DND-41 (cell line): ENCODE data around the gene SART1.

ENCODE experiments used
- ATAC-seq: fragments of 200-7000 bp; cut with Tn5 transposase; 3 replicates; pipeline ENCODE4 v1.9.1; 2021; ENCODE audit warnings: low read depth; ENCODE audit not compliant: insufficient read depth
- DNase-seq: peaks from one replicate; pipeline ENCODE4 v3.0.0-alpha.2; 2020
- H2AFZ ChIP-seq: 2 replicates; pipeline ENCODE4 v1.6.0; 2012; ENCODE audit warnings: low read depth, low read length
- H3K27ac ChIP-seq: 2 replicates; pipeline ENCODE4 v1.5.1; 2012; ENCODE audit warnings: low read length, inconsistent platforms
- H3K27me3 ChIP-seq: fragments of 200-600 bp; sonication (generic); 2 replicates; pipeline ENCODE4 v1.6.0; 2012; ENCODE audit warnings: low read length, mild to moderate bottlenecking, inconsistent platforms; ENCODE audit not compliant: insufficient read depth, poor library complexity
- H3K36me3 ChIP-seq: 2 replicates; pipeline ENCODE4 v1.5.1; 2012; ENCODE audit warnings: low read length, inconsistent platforms; ENCODE audit not compliant: insufficient read depth
- H3K4me1 ChIP-seq: 2 replicates; pipeline ENCODE4 v1.5.1; 2012; ENCODE audit warnings: mild to moderate bottlenecking, low read length; ENCODE audit not compliant: insufficient read depth
- H3K4me2 ChIP-seq: 2 replicates; pipeline ENCODE4 v1.6.0; 2012; ENCODE audit warnings: mild to moderate bottlenecking, moderate library complexity, low read length, inconsistent platforms; ENCODE audit not compliant: insufficient read depth
- H3K4me3 ChIP-seq, 2 experiments: fragments of 200-600 bp in 1 of 2; shearing (Covaris generic) in 1 of 2; 2 replicates each; pipeline ENCODE4 v1.5.1; 2012 to 2016; ENCODE audit warnings: inconsistent platforms in 2 of 2, low read length in 2 of 2, mild to moderate bottlenecking in 2 of 2, low read depth in 1 of 2, moderate library complexity in 1 of 2
- H3K79me2 ChIP-seq: 2 replicates; pipeline ENCODE4 v1.6.0; 2012; ENCODE audit warnings: low read length, inconsistent platforms; ENCODE audit not compliant: insufficient read depth
- H3K9ac ChIP-seq: 2 replicates; pipeline ENCODE4 v1.6.0; 2012; ENCODE audit warnings: low read depth, mild to moderate bottlenecking, inconsistent platforms, low read length, moderate library complexity
- H3K9me3 ChIP-seq: 2 replicates; pipeline ENCODE4 v1.5.1; 2012; ENCODE audit warnings: low read length, moderate library complexity, mild to moderate bottlenecking, inconsistent platforms; ENCODE audit not compliant: insufficient read depth, severe bottlenecking
- H4K20me1 ChIP-seq: 2 replicates; pipeline ENCODE4 v1.6.0; 2012; ENCODE audit warnings: low read length; ENCODE audit not compliant: insufficient read depth
- EZH2 ChIP-seq: IDR thresholded peaks from 3 replicates; pipeline ENCODE4 v1.6.1; 2012; ENCODE audit warnings: borderline replicate concordance, low read depth, mild to moderate bottlenecking, moderate library complexity, low read length, inconsistent platforms; ENCODE audit not compliant: severe bottlenecking
- TF ChIP-seq, protein P1 (sequence below): IDR thresholded peaks from 2 replicates; pipeline ENCODE4 v1.5.1; 2012; ENCODE audit warnings: borderline replicate concordance, low read length, moderate library complexity, mild to moderate bottlenecking; ENCODE audit not compliant: poor library complexity, severe bottlenecking; ENCODE audit errors: extremely low read depth

The SART1 gene

DNA sequence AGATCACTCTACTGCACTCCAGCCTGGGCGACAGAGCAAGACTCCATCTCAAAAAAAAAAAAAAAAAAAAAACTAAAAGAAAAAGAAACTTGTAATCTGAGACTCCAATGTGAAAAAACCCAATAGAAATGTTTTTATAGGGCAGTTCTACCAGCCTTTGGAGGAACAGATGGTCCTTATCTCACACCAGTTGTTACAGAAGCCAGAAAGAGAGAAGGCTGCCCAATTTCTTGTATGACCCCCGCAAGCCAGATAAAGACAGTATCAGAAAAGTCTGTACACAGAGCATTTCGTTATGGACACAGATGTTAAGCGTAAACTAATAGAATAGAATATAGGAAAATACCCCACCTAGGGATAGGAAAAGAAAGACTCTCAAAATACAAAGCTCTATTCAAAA, 27.5 kb upstream of the SART1 start:
- Histone ChIP-seq H3K36me3 (no peaks in the 10 kb centered on the region), H3K4me1 (peaks cover 8% of the 10 kb centered on the region), H3K4me3 (no peak overlapping the region), H3K9me3 (no peaks in the 10 kb centered on the region), H3K27ac (no peak overlapping the region), H4K20me1 (no peaks in the 10 kb centered on the region), H3K79me2 (no peaks in the 10 kb centered on the region), H3K9ac (no peak overlapping the region), H3K27me3 (peaks cover 8% of the 10 kb centered on the region), H2AFZ (no peak overlapping the region), H3K4me2 (no peak overlapping the region)
- DNase-seq (no peak), ATAC-seq (no peak)
- no peak for TF ChIP-seq EZH2

DNA sequence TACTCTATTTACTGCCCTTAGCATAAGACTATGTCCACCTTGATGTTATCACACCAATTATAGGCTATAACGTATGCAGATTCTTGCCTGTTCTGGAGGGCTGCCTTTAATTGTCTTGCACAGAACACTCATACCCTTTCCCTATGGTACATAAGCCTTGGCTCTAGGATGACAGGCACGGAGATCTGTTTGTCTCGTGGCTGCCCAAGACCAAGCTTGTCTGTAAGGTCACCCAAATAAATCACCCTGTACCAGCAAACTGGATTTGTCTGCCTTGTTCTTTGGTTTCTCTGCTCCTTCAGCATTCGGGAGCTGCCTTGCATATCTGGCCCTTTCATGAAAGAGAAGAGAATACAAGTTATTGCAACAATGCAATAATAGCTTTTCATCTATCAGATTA, 23.8 kb upstream of the SART1 start:
- TF ChIP-seq EZH2: no peak
- TF ChIP-seq, protein P1, sequence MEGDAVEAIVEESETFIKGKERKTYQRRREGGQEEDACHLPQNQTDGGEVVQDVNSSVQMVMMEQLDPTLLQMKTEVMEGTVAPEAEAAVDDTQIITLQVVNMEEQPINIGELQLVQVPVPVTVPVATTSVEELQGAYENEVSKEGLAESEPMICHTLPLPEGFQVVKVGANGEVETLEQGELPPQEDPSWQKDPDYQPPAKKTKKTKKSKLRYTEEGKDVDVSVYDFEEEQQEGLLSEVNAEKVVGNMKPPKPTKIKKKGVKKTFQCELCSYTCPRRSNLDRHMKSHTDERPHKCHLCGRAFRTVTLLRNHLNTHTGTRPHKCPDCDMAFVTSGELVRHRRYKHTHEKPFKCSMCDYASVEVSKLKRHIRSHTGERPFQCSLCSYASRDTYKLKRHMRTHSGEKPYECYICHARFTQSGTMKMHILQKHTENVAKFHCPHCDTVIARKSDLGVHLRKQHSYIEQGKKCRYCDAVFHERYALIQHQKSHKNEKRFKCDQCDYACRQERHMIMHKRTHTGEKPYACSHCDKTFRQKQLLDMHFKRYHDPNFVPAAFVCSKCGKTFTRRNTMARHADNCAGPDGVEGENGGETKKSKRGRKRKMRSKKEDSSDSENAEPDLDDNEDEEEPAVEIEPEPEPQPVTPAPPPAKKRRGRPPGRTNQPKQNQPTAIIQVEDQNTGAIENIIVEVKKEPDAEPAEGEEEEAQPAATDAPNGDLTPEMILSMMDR: no peak
- Histone ChIP-seq H4K20me1 (no peaks in the 10 kb centered on the region), H3K9me3 (no peaks in the 10 kb centered on the region), H3K4me1 (no peaks in the 10 kb centered on the region), H3K9ac (no peak overlapping the region), H3K4me2 (no peak overlapping the region), H2AFZ (no peak overlapping the region), H3K36me3 (no peaks in the 10 kb centered on the region), H3K27me3 (peaks cover 8% of the 10 kb centered on the region), H3K4me3 (no peak overlapping the region), H3K27ac (no peak overlapping the region), H3K79me2 (no peaks in the 10 kb centered on the region)
- DNase-seq (no peak), ATAC-seq (no peak)

- H3K9ac ChIP-seq: no peak overlapping the region
- no peaks in the 10 kb centered on the region for H3K9me3 ChIP-seq
- no peaks in the 10 kb centered on the region for H3K79me2 ChIP-seq
- DNase-seq: no peak
- peaks cover 8% of the 10 kb centered on the region for H3K27me3 ChIP-seq
- H3K4me1 ChIP-seq: no peaks in the 10 kb centered on the region
- H3K36me3 ChIP-seq: no peaks in the 10 kb centered on the region
- no peak overlapping the region for H3K4me2 ChIP-seq
- no peak for ATAC-seq
- H4K20me1 ChIP-seq: no peaks in the 10 kb centered on the region
- H3K4me3 ChIP-seq: no peak overlapping the region
- TF ChIP-seq, protein P1: no peak
- no peak for TF ChIP-seq EZH2
- H2AFZ ChIP-seq: no peak overlapping the region
- no peak overlapping the region for H3K27ac ChIP-seq
Observed at GRCh38 chr11:65941720-65942310, 19.7 kb upstream of the SART1 start.

DNA sequence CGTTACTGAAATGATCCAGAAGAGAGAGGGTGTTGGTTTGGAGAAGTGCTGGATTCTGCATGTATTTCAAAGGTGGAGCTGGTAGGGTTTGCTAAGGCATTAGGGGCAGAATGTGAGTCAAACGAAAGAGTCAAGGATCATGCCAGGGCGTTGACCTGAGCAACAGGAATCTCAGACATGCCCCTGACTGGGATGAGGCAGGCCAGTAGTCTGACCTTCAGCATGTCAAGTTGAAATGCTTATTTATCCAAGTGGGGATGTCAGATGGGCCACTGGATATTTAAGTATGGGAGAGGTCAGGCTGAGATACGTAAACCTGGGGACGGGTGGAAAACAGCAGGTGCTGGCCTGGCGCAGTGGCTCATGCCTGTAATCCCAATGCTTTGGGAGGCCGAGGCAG, 19.0 kb upstream of the SART1 start:
- no peak overlapping the region for H3K9ac ChIP-seq
- H3K79me2 ChIP-seq: no peaks in the 10 kb centered on the region
- no peak overlapping the region for H3K4me3 ChIP-seq
- ATAC-seq (no peak), DNase-seq (no peak)
- no peak overlapping the region; the same call in 1 of the 2 replicates for H2AFZ ChIP-seq
- H3K4me1 ChIP-seq: no peaks in the 10 kb centered on the region
- H3K36me3 ChIP-seq: no peaks in the 10 kb centered on the region
- no peaks in the 10 kb centered on the region for H4K20me1 ChIP-seq
- peaks cover 5% of the 10 kb centered on the region for H3K27me3 ChIP-seq
- no peak overlapping the region for H3K4me2 ChIP-seq
- TF ChIP-seq EZH2: no peak
- TF ChIP-seq, protein P1: no peak
- no peak overlapping the region for H3K27ac ChIP-seq
- no peaks in the 10 kb centered on the region for H3K9me3 ChIP-seq
